Measurements from ENCODE around the gene KCNJ18.
"Not testable (repeated sequence)": the region's sequence is repeated elsewhere in the genome, so short reads cannot be mapped to it uniquely, and the experiment has no call there.

- not testable (repeated sequence) for TF ChIP-seq CTCF (conservative IDR thresholded peaks at IDR 0.05; ENCODE audit: low read depth, low read length); EZH2phosphoT487 (IDR thresholded peaks at IDR 0.05; ENCODE audit: borderline replicate concordance, low read length); EZH2 (IDR thresholded peaks at IDR 0.05; ENCODE audit: low read length, unreplicated experiment)
These were observed 28.5 kb upstream of the KCNJ18 start for GRCh38 chr17:21663614-21664474.
